ENCODE results near the gene FAM180A. TPM values are rescaled to one million over a fixed set of nuclear protein-coding genes. Genes with fewer than 3 reads are reported as not detected.

The FAM180A gene
- total and polyA plus RNA-seq, 10 donors = 0.19 to 1.3 (median 0.85) TPM; not detected in 5

- Histone ChIP-seq H3K27ac (no peak overlapping the region), H3K9me3 (no peaks in the 10 kb centered on the region), H3K36me3 (no peaks in the 10 kb centered on the region), H3K4me1 (peaks cover 0 to 12% (median 0%) of the 10 kb centered on the region in 6 donors), H3K4me3 (no peak overlapping the region), H3K27me3 (replicated peaks in 1 of 7) (no peaks in the 10 kb centered on the region)
- WGBS, 5 donors = 69 to 75% (median 69%) methylated on average over 3 of the region's 3 CpGs
- DNase-seq = no peak
- TF ChIP-seq CTCF (IDR thresholded peaks at IDR 0.05 in 8 of 11, conservative IDR thresholded peaks at IDR 0.05 in 3 of 11) = no peak
- no peak for TF ChIP-seq POLR2AphosphoS5 (IDR thresholded peaks at IDR 0.05)
- TF ChIP-seq POLR2A (IDR thresholded peaks at IDR 0.05) = no peak
- intact Hi-C loops (cut with DNase I; ENCODE audit: low total_unique reads) = no loop called here
Measured at GRCh38 chr7:135789956-135790355, 41.3 kb upstream of the FAM180A start.

- TF ChIP-seq POLR2A (IDR thresholded peaks at IDR 0.05) (no peak), CTCF (IDR thresholded peaks at IDR 0.05 in 8 of 11, conservative IDR thresholded peaks at IDR 0.05 in 3 of 11) (no peak)
- WGBS, 5 donors = 74 to 92% (median 86%) methylated on average over 4 of the region's 4 CpGs
Measured at GRCh38 chr7:135789431-135789830, 40.8 kb upstream of the FAM180A start.

GRCh38 chr7:135786911-135787310 lies 38.3 kb upstream of the FAM180A start:
- 79 to 91% (median 88%) methylated on average over 3 of the region's 3 CpGs for WGBS, 5 donors
- intact Hi-C loops (cut with DNase I; ENCODE audit: low total_unique reads) = no loop called here
- TF ChIP-seq CTCF (IDR thresholded peaks at IDR 0.05 in 8 of 11, conservative IDR thresholded peaks at IDR 0.05 in 3 of 11) = no peak
- no peak for TF ChIP-seq POLR2AphosphoS5 (IDR thresholded peaks at IDR 0.05)
- TF ChIP-seq POLR2A (IDR thresholded peaks at IDR 0.05) = no peak
- H3K9me3 ChIP-seq = no peaks in the 10 kb centered on the region
- no peaks in the 10 kb centered on the region for H3K36me3 ChIP-seq
- no peak overlapping the region for H3K27ac ChIP-seq
- H3K4me1 ChIP-seq = peaks cover 0 to 9% (median 0%) of the 10 kb centered on the region in 6 donors
- no peak overlapping the region for H3K4me3 ChIP-seq
- DNase-seq = no peak
- peaks cover 0 to 6% (median 0%) of the 10 kb centered on the region in 7 donors for H3K27me3 ChIP-seq (replicated peaks in 1 of 7)

More at GRCh38 chr7:135789431-135789830, 40.8 kb upstream of the FAM180A start:
- DNase-seq = no peak
- Histone ChIP-seq H3K27ac (no peak overlapping the region), H3K27me3 (replicated peaks in 1 of 7) (no peaks in the 10 kb centered on the region), H3K4me1 (peaks cover 0 to 12% (median 0%) of the 10 kb centered on the region in 6 donors), H3K9me3 (no peaks in the 10 kb centered on the region), H3K36me3 (no peaks in the 10 kb centered on the region), H3K4me3 (no peak overlapping the region)
- intact Hi-C loops (cut with DNase I; ENCODE audit: low total_unique reads) = no loop called here

GRCh38 chr7:135785065-135785464 lies 36.5 kb upstream of the FAM180A start:
- intact Hi-C loops (cut with DNase I; ENCODE audit: low total_unique reads) = no loop called here
- no peaks in the 10 kb centered on the region for H3K36me3 ChIP-seq
- DNase-seq = no peak
- H3K27me3 ChIP-seq (replicated peaks in 1 of 7) = peaks cover 0 to 6% (median 0%) of the 10 kb centered on the region in 7 donors
- no peak for TF ChIP-seq POLR2A (IDR thresholded peaks at IDR 0.05)
- H3K9me3 ChIP-seq = no peaks in the 10 kb centered on the region
- H3K4me1 ChIP-seq = no peaks in the 10 kb centered on the region
- H3K4me3 ChIP-seq = no peak overlapping the region
- H3K27ac ChIP-seq = no peak overlapping the region
- WGBS, 5 donors = 69 to 95% (median 83%) methylated on average over 1 of the region's 1 CpG

GRCh38 chr7:135784013-135784412 lies 35.4 kb upstream of the FAM180A start:
- no peak for DNase-seq
- H3K27me3 ChIP-seq (replicated peaks in 1 of 7) = peaks cover 0 to 6% (median 0%) of the 10 kb centered on the region in 7 donors
- no peak overlapping the region for H3K4me3 ChIP-seq
- no peak overlapping the region for H3K27ac ChIP-seq
- intact Hi-C loops (cut with DNase I; ENCODE audit: low total_unique reads) = no loop called here
- no peaks in the 10 kb centered on the region for H3K4me1 ChIP-seq
- H3K36me3 ChIP-seq = no peaks in the 10 kb centered on the region
- WGBS, 5 donors = 73 to 91% (median 78%) methylated on average over 8 of the region's 8 CpGs
- TF ChIP-seq POLR2AphosphoS5 (IDR thresholded peaks at IDR 0.05) (no peak), POLR2A (IDR thresholded peaks at IDR 0.05) (no peak), CTCF (IDR thresholded peaks at IDR 0.05 in 8 of 11, conservative IDR thresholded peaks at IDR 0.05 in 3 of 11) (no peak)
- no peaks in the 10 kb centered on the region for H3K9me3 ChIP-seq

All from spleen (tissue), 11 donors.